Testis (tissue), 2 donors: ENCODE data around the gene MAST3.

ENCODE experiments used
- CTCF ChIP-seq, 3 experiments: fragments of 450-650 bp in 2 of 3; fragments of 200-600 bp in 1 of 3; sonication (generic) in 1 of 3; IDR thresholded peaks; one replicate each; pipeline ENCODE4 v1.5.1; 2016 to 2019; ENCODE audit warnings: antibody characterized with exemption in 3 of 3, mild to moderate bottlenecking in 2 of 3, moderate library complexity in 1 of 3
- POLR2A ChIP-seq: fragments of 450-650 bp; IDR thresholded peaks from one replicate; pipeline ENCODE4 v1.6.1; 2017; ENCODE audit warnings: antibody characterized with exemption, mild to moderate bottlenecking, moderate library complexity

GRCh38 chr19:18167011-18167410, 69.4 kb downstream of the MAST3 start:
- TF ChIP-seq CTCF (IDR thresholded peaks at IDR 0.05) (no peak), POLR2A (no peak)
